MM.1S (cell line): ENCODE results near the gene DOCK4.

Experiments used
- EZH2 ChIP-seq: fragments of 300-600 bp; sonication (generic); optimal IDR thresholded peaks from 2 replicates; pipeline ENCODE3; 2017; ENCODE audit warnings: low read depth, mild to moderate bottlenecking, antibody characterized with exemption, low read length, mixed read lengths
- EZH2phosphoT487 ChIP-seq: fragments of 300-600 bp; sonication (generic); IDR thresholded peaks from 2 replicates; pipeline ENCODE4 v1.6.1; 2018; ENCODE audit warnings: antibody characterized with exemption, low read length
- TF ChIP-seq, protein P1 (sequence below): fragments of 300-600 bp; sonication (generic); IDR thresholded peaks from 2 replicates; pipeline ENCODE4 v1.5.1; 2016; ENCODE audit warnings: antibody characterized with exemption, low read length, mixed read lengths

DNA sequence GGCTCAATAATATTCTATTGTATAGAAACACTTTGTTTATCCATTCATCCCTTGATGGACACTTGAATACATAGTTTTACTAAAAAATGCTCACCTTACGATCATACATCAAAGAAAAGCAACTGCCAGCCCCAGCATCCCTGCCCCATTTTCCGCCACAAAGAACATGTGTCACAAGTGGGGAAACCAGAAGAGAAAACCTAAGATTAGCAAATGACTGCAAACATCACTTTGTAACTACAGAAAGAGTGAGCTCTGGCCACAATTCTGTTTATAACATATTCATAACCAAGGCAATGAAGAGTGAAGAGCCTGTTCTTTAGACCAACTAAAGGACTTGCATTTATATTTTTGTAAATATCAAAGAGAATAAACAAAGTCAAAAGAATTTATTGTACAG, 89.8 kb downstream of the DOCK4 start:
- TF ChIP-seq, protein P1, sequence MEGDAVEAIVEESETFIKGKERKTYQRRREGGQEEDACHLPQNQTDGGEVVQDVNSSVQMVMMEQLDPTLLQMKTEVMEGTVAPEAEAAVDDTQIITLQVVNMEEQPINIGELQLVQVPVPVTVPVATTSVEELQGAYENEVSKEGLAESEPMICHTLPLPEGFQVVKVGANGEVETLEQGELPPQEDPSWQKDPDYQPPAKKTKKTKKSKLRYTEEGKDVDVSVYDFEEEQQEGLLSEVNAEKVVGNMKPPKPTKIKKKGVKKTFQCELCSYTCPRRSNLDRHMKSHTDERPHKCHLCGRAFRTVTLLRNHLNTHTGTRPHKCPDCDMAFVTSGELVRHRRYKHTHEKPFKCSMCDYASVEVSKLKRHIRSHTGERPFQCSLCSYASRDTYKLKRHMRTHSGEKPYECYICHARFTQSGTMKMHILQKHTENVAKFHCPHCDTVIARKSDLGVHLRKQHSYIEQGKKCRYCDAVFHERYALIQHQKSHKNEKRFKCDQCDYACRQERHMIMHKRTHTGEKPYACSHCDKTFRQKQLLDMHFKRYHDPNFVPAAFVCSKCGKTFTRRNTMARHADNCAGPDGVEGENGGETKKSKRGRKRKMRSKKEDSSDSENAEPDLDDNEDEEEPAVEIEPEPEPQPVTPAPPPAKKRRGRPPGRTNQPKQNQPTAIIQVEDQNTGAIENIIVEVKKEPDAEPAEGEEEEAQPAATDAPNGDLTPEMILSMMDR: no peak
- TF ChIP-seq EZH2 (no peak), EZH2phosphoT487 (no peak)
